Spleen (tissue), 11 donors: ENCODE measurements around the gene PRKG1. TPM values are rescaled to one million over a fixed set of nuclear protein-coding genes. Genes with fewer than 3 reads are reported as not detected.
"Not testable (repeated sequence)": the region's sequence is repeated elsewhere in the genome, so short reads cannot be mapped to it uniquely, and the experiment has no call there.

Source experiments
- DNase-seq: peaks from one replicate; pipeline ENCODE4 v3.0.0-alpha.2; 2020
- H3K27ac ChIP-seq, 8 donors: fragments of 200-600 bp; sonication (generic) in 7 of 8; 1 replicate in 4 of 8; 2 replicates in 4 of 8; pipeline versions ENCODE4 v1.5.0 to v1.8.0; 2016 to 2021; ENCODE audit warnings: inconsistent platforms in 4 of 8, mild to moderate bottlenecking in 4 of 8, moderate library complexity in 1 of 8
- H3K27me3 ChIP-seq, 7 donors: fragments of 200-600 bp; sonication (generic) in 6 of 7; replicated peaks in 1 of 7; 1 replicate in 4 of 7; 2 replicates in 3 of 7; pipeline versions ENCODE4 v1.5.0 to v1.8.0; 2016 to 2021; ENCODE audit warnings: inconsistent platforms in 3 of 7, mild to moderate bottlenecking in 1 of 7
- H3K36me3 ChIP-seq, 6 donors: fragments of 200-600 bp; sonication (generic) in 5 of 6; 1 replicate in 4 of 6; 2 replicates in 2 of 6; pipeline versions ENCODE4 v1.5.0 to v1.8.0; 2016 to 2021; ENCODE audit warnings: inconsistent platforms in 2 of 6
- H3K4me1 ChIP-seq, 6 donors: fragments of 200-600 bp; sonication (generic) in 5 of 6; 1 replicate in 3 of 6; 2 replicates in 3 of 6; pipeline versions ENCODE4 v1.5.0 to v1.8.0; 2016 to 2021; ENCODE audit warnings: inconsistent platforms in 3 of 6
- H3K4me3 ChIP-seq, 8 donors: fragments of 200-600 bp; sonication (generic) in 7 of 8; 1 replicate in 4 of 8; 2 replicates in 4 of 8; pipeline versions ENCODE4 v1.5.0 to v1.8.0; 2016 to 2021; ENCODE audit warnings: inconsistent platforms in 4 of 8, mild to moderate bottlenecking in 4 of 8, moderate library complexity in 2 of 8
- H3K9me3 ChIP-seq, 8 donors: fragments of 200-600 bp; sonication (generic) in 7 of 8; 1 replicate in 4 of 8; 2 replicates in 4 of 8; pipeline versions ENCODE4 v1.5.0 to v1.8.0; 2016 to 2021; ENCODE audit warnings: inconsistent platforms in 4 of 8
- CTCF ChIP-seq, 11 experiments: fragments of 200-600 bp in 7 of 11; fragments of 450-650 bp in 4 of 11; sonication (generic) in 4 of 11; IDR thresholded peaks in 8 of 11; conservative IDR thresholded peaks in 3 of 11; 1 replicate in 7 of 11; 2 replicates in 4 of 11; pipeline versions ENCODE4 v1.4.0 to v1.8.0; 2016 to 2021; ENCODE audit warnings: antibody characterized with exemption in 11 of 11, inconsistent platforms in 4 of 11, mild to moderate bottlenecking in 1 of 11
- POLR2A ChIP-seq, 3 donors: fragments of 450-650 bp; IDR thresholded peaks; one replicate each; pipeline ENCODE4 v1.5.1; 2017; ENCODE audit warnings: antibody characterized with exemption in 3 of 3, mild to moderate bottlenecking in 1 of 3
- POLR2AphosphoS5 ChIP-seq, 3 donors: sonication (generic); formaldehyde crosslinking; IDR thresholded peaks; one replicate each; pipeline ENCODE4 v1.5.1; 2017; ENCODE audit warnings: antibody characterized with exemption in 3 of 3
- WGBS, 5 donors: extraction: QIAGEN DNeasy Blood & Tissue Kit in 3 of 5; methylation state at CpG; one replicate each; pipeline versions ENCODE4 v1.1.5 to v1.1.7; 2013 to 2018; 5-methylcytosine and 5-hydroxymethylcytosine counted together
- intact Hi-C: fragments of 100-400 bp; cut with DNase I; formaldehyde crosslinking; loops from one replicate; pipeline ENCODE4 v1.15.0; 2023; ENCODE audit warnings: low total_unique reads
- polyA plus RNA-seq, 3 donors: library from polyadenylated mRNA; stranded (reverse); fragments of 200-250 nt; gene quantifications; one replicate each; pipeline ENCODE4 v1.2.1, GENCODE V29; 2013
- total RNA-seq, 7 donors: library from RNA; depleted of rRNA in 3 of 7; stranded (reverse); fragments of >200 nt in 3 of 7; fragmentation: NEBNext Ultra II Directional in 4 of 7; extraction: Animal tissue kit (Norgen Biotek cat#: 25700) in 4 of 7; gene quantifications; one replicate each; pipeline versions ENCODE4 v1.1.0 to v1.2.1, GENCODE V29; 2016 to 2021
- donor health status: healthy with polysubstance abuse.
- donor health status: DM: no; HTN: no; CAD: no; lungs with moderate emphysema.
- donor health status: DM: no; HTN: no; CAD: no.
- donor health status: Bipolar disorder and iron deficiency.
- donor health status: healthy.
- donor health status: DM: no; HTN: no; CAD: no.
- donor health status: DM: yes; HTN: yes; CAD: no.

PRKG1 gene
- total and polyA plus RNA-seq, 10 donors = 0.65 to 10.5 (median 7.2) TPM

- Histone ChIP-seq H3K4me1 (no peaks in the 10 kb centered on the region), H3K36me3 (no peaks in the 10 kb centered on the region), H3K4me3 (no peak overlapping the region), H3K27ac (no peak overlapping the region), H3K27me3 (peaks cover 0 to 3% (median 0%) of the 10 kb centered on the region in 7 donors), H3K9me3 (no peaks in the 10 kb centered on the region)
- 77 to 88% (median 86%) methylated on average over 3 of the region's 3 CpGs for WGBS, 5 donors
- no peak for TF ChIP-seq CTCF (IDR thresholded peaks at IDR 0.05 in 8 of 11, conservative IDR thresholded peaks at IDR 0.05 in 3 of 11)
- no peak for TF ChIP-seq POLR2A (IDR thresholded peaks at IDR 0.05)
- TF ChIP-seq POLR2AphosphoS5 (IDR thresholded peaks at IDR 0.05) = no peak
- intact Hi-C loops = no loop called here
- DNase-seq = no peak
These were observed 1122.8 kb downstream of the PRKG1 start for GRCh38 chr10:52197098-52197497.

GRCh38 chr10:52198540-52198939 lies 1124.3 kb downstream of the PRKG1 start:
- no peak for DNase-seq
- Histone ChIP-seq H3K9me3 (no peaks in the 10 kb centered on the region), H3K27ac (no peak overlapping the region), H3K4me3 (no peak overlapping the region), H3K36me3 (no peaks in the 10 kb centered on the region), H3K4me1 (no peaks in the 10 kb centered on the region), H3K27me3 (peaks cover 0 to 3% (median 0%) of the 10 kb centered on the region in 7 donors)
- intact Hi-C loops = no loop called here
- 44 to 57% (median 51%) methylated on average over 3 of the region's 3 CpGs for WGBS, 5 donors
- TF ChIP-seq POLR2A (IDR thresholded peaks at IDR 0.05) = no peak
- no peak for TF ChIP-seq CTCF (IDR thresholded peaks at IDR 0.05 in 8 of 11, conservative IDR thresholded peaks at IDR 0.05 in 3 of 11)
- TF ChIP-seq POLR2AphosphoS5 (IDR thresholded peaks at IDR 0.05) = no peak

GRCh38 chr10:52204906-52205305 lies 1130.6 kb downstream of the PRKG1 start:
- DNase-seq, H3K4me3 ChIP-seq, intact Hi-C loops, H3K9me3 ChIP-seq, H3K27me3 ChIP-seq, H3K36me3 ChIP-seq, H3K27ac ChIP-seq, H3K4me1 ChIP-seq: not testable (repeated sequence)
- 82 to 88% (median 87%) methylated on average over 7 of the region's 7 CpGs for WGBS, 5 donors

- no peak for TF ChIP-seq CTCF (IDR thresholded peaks at IDR 0.05 in 8 of 11, conservative IDR thresholded peaks at IDR 0.05 in 3 of 11)
- no peak for TF ChIP-seq POLR2A (IDR thresholded peaks at IDR 0.05)
- no peak for TF ChIP-seq POLR2AphosphoS5 (IDR thresholded peaks at IDR 0.05)
- WGBS, 5 donors = 83 to 91% (median 85%) methylated on average over 2 of the region's 2 CpGs
- intact Hi-C loops = no loop called here
These were observed 1134.1 kb downstream of the PRKG1 start for GRCh38 chr10:52208365-52208764.

GRCh38 chr10:52210161-52210560 lies 1135.9 kb downstream of the PRKG1 start:
- Histone ChIP-seq H3K4me1 (peaks cover 0 to 12% (median 0%) of the 10 kb centered on the region in 6 donors), H3K9me3 (no peaks in the 10 kb centered on the region), H3K4me3 (no peak overlapping the region), H3K36me3 (no peaks in the 10 kb centered on the region), H3K27me3 (no peaks in the 10 kb centered on the region), H3K27ac (no peak overlapping the region)
- no peak for TF ChIP-seq POLR2AphosphoS5 (IDR thresholded peaks at IDR 0.05)
- TF ChIP-seq POLR2A (IDR thresholded peaks at IDR 0.05) = no peak
- no peak for DNase-seq
- 73 to 84% (median 78%) methylated on average over 6 of the region's 6 CpGs for WGBS, 5 donors
- intact Hi-C loops = no loop called here

More at GRCh38 chr10:52208365-52208764, 1134.1 kb downstream of the PRKG1 start:
- Histone ChIP-seq H3K9me3 (no peaks in the 10 kb centered on the region), H3K4me1 (no peaks in the 10 kb centered on the region), H3K27me3 (no peaks in the 10 kb centered on the region), H3K27ac (no peak overlapping the region), H3K36me3 (no peaks in the 10 kb centered on the region), H3K4me3 (no peak overlapping the region)
- DNase-seq = no peak
